Measurements from ENCODE around the gene CASP7.

The CASP7 gene

GRCh38 chr10:113739577-113739976 is 59.9 kb downstream of the CASP7 start:
- no peak for DNase-seq (ENCODE audit: low read depth)
- no peak for TF ChIP-seq CTCF (conservative IDR thresholded peaks at IDR 0.05; ENCODE audit: low read length)
- no peak overlapping the region for H3K4me3 ChIP-seq (ENCODE audit: low read length)

GRCh38 chr10:113740850-113741249 is 61.1 kb downstream of the CASP7 start:
- DNase-seq (ENCODE audit: low read depth): no peak
- no peak overlapping the region for H3K4me3 ChIP-seq (ENCODE audit: low read length)
- no peak for TF ChIP-seq CTCF (conservative IDR thresholded peaks at IDR 0.05; ENCODE audit: low read length)

- no peak overlapping the region for H3K4me3 ChIP-seq (ENCODE audit: low read length)
- TF ChIP-seq CTCF (conservative IDR thresholded peaks at IDR 0.05; ENCODE audit: low read length): no peak
- DNase-seq (ENCODE audit: low read depth): no peak
Measured at GRCh38 chr10:113742466-113742865, 62.8 kb downstream of the CASP7 start.

- no peak for DNase-seq (ENCODE audit: low read depth)
- H3K4me3 ChIP-seq (ENCODE audit: low read length): no peak overlapping the region
- TF ChIP-seq CTCF (conservative IDR thresholded peaks at IDR 0.05; ENCODE audit: low read length): no peak
Measured at GRCh38 chr10:113743594-113743993, 63.9 kb downstream of the CASP7 start.

- DNase-seq (ENCODE audit: low read depth): no peak
- TF ChIP-seq CTCF (conservative IDR thresholded peaks at IDR 0.05; ENCODE audit: low read length): no peak
- no peak overlapping the region for H3K4me3 ChIP-seq (ENCODE audit: low read length)
Measured at GRCh38 chr10:113745374-113745773, 65.7 kb downstream of the CASP7 start.

- no peak for TF ChIP-seq CTCF (conservative IDR thresholded peaks at IDR 0.05; ENCODE audit: low read length)
- peak; percentile 55 for DNase-seq (ENCODE audit: low read depth)
- no peak overlapping the region for H3K4me3 ChIP-seq (ENCODE audit: low read length)
Measured at GRCh38 chr10:113746217-113746957, 66.7 kb downstream of the CASP7 start.

GRCh38 chr10:113751181-113751732 is 71.5 kb downstream of the CASP7 start, which contains the start of gene PLEKHS1:
Gene PLEKHS1 (plus strand): TSS chr10:113751682. CDS start chr10:113755278, 3,596 bp downstream.
- H3K4me3 ChIP-seq (ENCODE audit: low read length): no peak within 1 kb of the TSS
- TF ChIP-seq CTCF (conservative IDR thresholded peaks at IDR 0.05; ENCODE audit: low read length): no peak
- DNase-seq (ENCODE audit: low read depth): peak; percentile 49
